ENCODE results near the gene HDHD3. TPM values are rescaled to one million over a fixed set of nuclear protein-coding genes. Genes with fewer than 3 reads are reported as not detected.

HDHD3 gene
- total RNA-seq, 4 donors from 2014 or later: 44.7 to 50.3 (median 48.3) TPM

GRCh38 chr9:113401027-113401792 is 24.4 kb upstream of the HDHD3 start, which contains the start of gene ALAD:
Gene ALAD, minus strand, starts transcription at chr9:113401284. Its CDS starts 7,725 bp downstream, at chr9:113393559.
- intact Hi-C loops (cut with DNase I; ENCODE audit: low total_unique reads): no loop called here
- H3K4me3 ChIP-seq (ENCODE audit: low read depth, poor library complexity, severe bottlenecking): peak within 1 kb of the TSS; percentile 57
- no peak for TF ChIP-seq POLR2A (IDR thresholded peaks at IDR 0.05)
- TF ChIP-seq CTCF (IDR thresholded peaks at IDR 0.05): peak in 1 of 3 donors; percentile 54
- 2% methylated on average over 22 to 34 of the region's 50 CpGs for WGBS, 2 donors
- peak; percentile 97 to 100 for DNase-seq (ENCODE audit: low spot score in 2 of 2)

- TF ChIP-seq CTCF (IDR thresholded peaks at IDR 0.05) (no peak), POLR2A (IDR thresholded peaks at IDR 0.05) (no peak)
- H3K4me3 ChIP-seq (ENCODE audit: low read depth, poor library complexity, severe bottlenecking): no peak overlapping the region
- WGBS, 2 donors: 71 to 76% methylated on average over 3 of the region's 3 CpGs
- DNase-seq (ENCODE audit: low spot score in 2 of 2): no peak
- intact Hi-C loops (cut with DNase I; ENCODE audit: low total_unique reads): no loop called here
These were observed 22.9 kb upstream of the HDHD3 start for GRCh38 chr9:113399646-113400200.

GRCh38 chr9:113398796-113399195 is 22.0 kb upstream of the HDHD3 start:
- intact Hi-C loops (cut with DNase I; ENCODE audit: low total_unique reads): no loop called here
- TF ChIP-seq CTCF (IDR thresholded peaks at IDR 0.05) (no peak), POLR2A (IDR thresholded peaks at IDR 0.05) (no peak)
- H3K4me3 ChIP-seq (ENCODE audit: low read depth, poor library complexity, severe bottlenecking): no peak overlapping the region
- no peak for DNase-seq (ENCODE audit: low spot score in 2 of 2)
- 62 to 81% methylated on average over 5 of the region's 5 CpGs for WGBS, 2 donors

- intact Hi-C loops (cut with DNase I; ENCODE audit: low total_unique reads): no loop called here
- TF ChIP-seq POLR2A (IDR thresholded peaks at IDR 0.05): no peak
- TF ChIP-seq CTCF (IDR thresholded peaks at IDR 0.05): no peak
- WGBS, 2 donors: 68 to 76% methylated on average over 3 of the region's 3 CpGs
- H3K4me3 ChIP-seq (ENCODE audit: low read depth, poor library complexity, severe bottlenecking): no peak overlapping the region
- DNase-seq (ENCODE audit: low spot score in 2 of 2): no peak
These were observed 20.4 kb upstream of the HDHD3 start for GRCh38 chr9:113397203-113397631.

- intact Hi-C loops (cut with DNase I; ENCODE audit: low total_unique reads): no loop called here
- peak in 1 of 2 donors; percentile 68 for DNase-seq (ENCODE audit: low spot score in 2 of 2)
- H3K4me3 ChIP-seq (ENCODE audit: low read depth, poor library complexity, severe bottlenecking): no peak overlapping the region
- no peak for TF ChIP-seq CTCF (IDR thresholded peaks at IDR 0.05)
- TF ChIP-seq POLR2A (IDR thresholded peaks at IDR 0.05): no peak
- 97% methylated on average over 9 of the region's 9 CpGs for WGBS, 2 donors
These were observed 18.4 kb upstream of the HDHD3 start for GRCh38 chr9:113395000-113395861.
